Vagina (tissue), 2 donors: ENCODE data around the gene ZNF775. TPM values are rescaled to one million over a fixed set of nuclear protein-coding genes. Genes with fewer than 3 reads are reported as not detected.

Experiments used
- DNase-seq, 2 donors: peaks; one replicate each; pipeline ENCODE4 v3.0.0-alpha.2; 2017; ENCODE audit errors: extremely low spot score in 2 of 2
- H3K27ac ChIP-seq: fragments of 200-600 bp; sonication (generic); one replicate; pipeline ENCODE4 v1.5.1; 2019
- H3K27me3 ChIP-seq: fragments of 200-600 bp; sonication (generic); one replicate; pipeline ENCODE4 v1.5.1; 2019
- H3K36me3 ChIP-seq, 2 donors: fragments of 200-600 bp; sonication (generic); one replicate each; pipeline ENCODE4 v1.5.1; 2017 to 2019
- H3K4me1 ChIP-seq: fragments of 200-600 bp; sonication (generic); one replicate; pipeline ENCODE4 v1.5.1; 2019
- H3K4me3 ChIP-seq, 2 donors: fragments of 200-600 bp; sonication (generic); 1 replicate in 1 of 2; 2 replicates in 1 of 2; pipeline ENCODE4 v1.5.1; 2016 to 2019
- H3K9me3 ChIP-seq: fragments of 200-600 bp; sonication (generic); one replicate; pipeline ENCODE4 v1.5.1; 2019
- CTCF ChIP-seq, 3 experiments: fragments of 450-650 bp in 2 of 3; fragments of 200-600 bp in 1 of 3; sonication (generic) in 1 of 3; IDR thresholded peaks; one replicate each; pipeline ENCODE4 v1.5.1; 2017 to 2019; ENCODE audit warnings: antibody characterized with exemption in 3 of 3, mild to moderate bottlenecking in 2 of 3, moderate library complexity in 2 of 3
- POLR2A ChIP-seq, 2 donors: fragments of 450-650 bp; IDR thresholded peaks; one replicate each; pipeline ENCODE4 v1.6.1; 2017; ENCODE audit warnings: antibody characterized with exemption in 2 of 2, mild to moderate bottlenecking in 2 of 2, moderate library complexity in 2 of 2
- POLR2AphosphoS5 ChIP-seq, 2 donors: sonication (generic); formaldehyde crosslinking; IDR thresholded peaks; one replicate each; pipeline ENCODE4 v1.9.0; 2017; ENCODE audit warnings: antibody characterized with exemption in 2 of 2, mild to moderate bottlenecking in 2 of 2, low read depth in 1 of 2; ENCODE audit not compliant: insufficient read depth in 1 of 2
- intact Hi-C: fragments of 100-400 bp; cut with DNase I; formaldehyde crosslinking; loops from one replicate; pipeline ENCODE4 v1.15.1; 2023
- total RNA-seq: library from RNA; depleted of rRNA; stranded (reverse); fragments of >200 nt; gene quantifications from one replicate; pipeline ENCODE4 v1.2.3, GENCODE V29; 2016

ZNF775 gene
- total RNA-seq, 1 donor from 2014 or later, result 4.4 TPM

DNA sequence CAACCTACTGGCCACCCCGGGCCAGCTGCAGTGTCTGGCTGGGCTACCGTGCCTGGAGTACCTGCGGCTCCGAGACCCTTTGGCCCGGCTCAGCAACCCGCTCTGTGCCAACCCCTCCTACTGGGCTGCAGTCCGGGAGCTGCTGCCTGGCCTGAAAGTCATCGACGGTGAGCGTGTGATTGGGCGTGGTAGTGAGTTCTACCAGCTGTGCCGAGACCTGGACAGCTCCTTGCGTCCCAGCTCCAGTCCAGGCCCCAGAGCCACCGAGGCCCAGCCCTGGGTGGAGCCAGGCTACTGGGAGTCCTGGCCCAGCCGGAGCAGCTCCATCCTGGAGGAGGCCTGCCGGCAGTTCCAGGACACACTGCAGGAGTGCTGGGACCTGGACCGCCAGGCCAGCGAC, 42.0 kb upstream of the ZNF775 start:
- no peak for DNase-seq
- Histone ChIP-seq H3K36me3 (no peaks in the 10 kb centered on the region), H3K9me3 (no peaks in the 10 kb centered on the region), H3K27ac (peak overlapping the region; percentile 90), H3K27me3 (no peaks in the 10 kb centered on the region), H3K4me1 (peaks cover 53% of the 10 kb centered on the region), H3K4me3 (no peak overlapping the region)
- TF ChIP-seq POLR2A (IDR thresholded peaks at IDR 0.05), result no peak
- no peak for TF ChIP-seq CTCF (IDR thresholded peaks at IDR 0.05)
- TF ChIP-seq POLR2AphosphoS5 (IDR thresholded peaks at IDR 0.05; ENCODE audit: insufficient read depth in 1 of 2, low read depth in 1 of 2), result no peak
- intact Hi-C loops, result no loop called here

DNA sequence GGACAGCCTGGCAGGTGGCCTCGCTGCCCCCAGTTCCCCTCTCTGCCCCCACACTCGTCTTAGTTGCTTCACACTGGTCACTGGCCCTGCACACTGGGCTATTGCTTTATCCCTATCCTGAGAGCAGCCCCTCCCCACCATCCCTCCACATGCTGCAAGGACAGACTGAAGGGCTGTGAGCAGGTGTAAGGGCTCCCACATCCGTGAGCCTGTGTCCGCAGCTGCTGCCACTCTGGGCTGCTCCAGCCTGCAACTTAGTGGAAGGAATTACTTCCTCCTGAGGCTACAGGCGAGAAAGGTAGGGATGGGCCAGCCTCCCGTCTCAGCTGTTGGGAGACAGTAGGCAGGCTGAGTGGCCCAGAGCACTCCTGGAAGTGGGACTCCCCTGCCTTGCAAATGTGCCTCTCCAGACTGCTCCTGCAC, 41.5 kb upstream of the ZNF775 start:
- Histone ChIP-seq H3K4me3 (no peak overlapping the region), H3K4me1 (peaks cover 53% of the 10 kb centered on the region), H3K36me3 (no peaks in the 10 kb centered on the region), H3K27me3 (no peaks in the 10 kb centered on the region), H3K9me3 (no peaks in the 10 kb centered on the region), H3K27ac (peak overlapping the region; percentile 90)
- no peak for TF ChIP-seq POLR2AphosphoS5 (IDR thresholded peaks at IDR 0.05; ENCODE audit: insufficient read depth in 1 of 2, low read depth in 1 of 2)
- TF ChIP-seq CTCF (IDR thresholded peaks at IDR 0.05), result no peak
- no peak for TF ChIP-seq POLR2A (IDR thresholded peaks at IDR 0.05)
- intact Hi-C loops, result no loop called here
- no peak for DNase-seq

- H3K9me3 ChIP-seq, result no peaks in the 10 kb centered on the region
- peak overlapping the region; percentile 90 for H3K27ac ChIP-seq
- no peaks in the 10 kb centered on the region for H3K27me3 ChIP-seq
- TF ChIP-seq POLR2AphosphoS5 (IDR thresholded peaks at IDR 0.05; ENCODE audit: insufficient read depth in 1 of 2, low read depth in 1 of 2) (no peak), POLR2A (IDR thresholded peaks at IDR 0.05) (no peak), CTCF (IDR thresholded peaks at IDR 0.05) (no peak)
- peaks cover 53% of the 10 kb centered on the region for H3K4me1 ChIP-seq
- intact Hi-C loops, result no loop called here
- no peak overlapping the region for H3K4me3 ChIP-seq
- no peaks in the 10 kb centered on the region for H3K36me3 ChIP-seq
- no peak for DNase-seq
Measured at GRCh38 chr7:150338166-150338829, 40.8 kb upstream of the ZNF775 start.

GRCh38 chr7:150339409-150339809, 39.7 kb upstream of the ZNF775 start:
- H3K36me3 ChIP-seq, result no peaks in the 10 kb centered on the region
- no peak for DNase-seq
- intact Hi-C loops, result no loop called here
- H3K4me3 ChIP-seq, result peak overlapping the region; percentile 65 to 69
- peak overlapping the region; percentile 90 for H3K27ac ChIP-seq
- no peaks in the 10 kb centered on the region for H3K9me3 ChIP-seq
- H3K27me3 ChIP-seq, result no peaks in the 10 kb centered on the region
- H3K4me1 ChIP-seq, result peaks cover 53% of the 10 kb centered on the region
- TF ChIP-seq CTCF (IDR thresholded peaks at IDR 0.05), result no peak

- no peak for DNase-seq
- H3K27me3 ChIP-seq, result no peaks in the 10 kb centered on the region
- TF ChIP-seq POLR2A (IDR thresholded peaks at IDR 0.05), result no peak
- peak in 1 of 2 donors; percentile 36 for TF ChIP-seq POLR2AphosphoS5 (IDR thresholded peaks at IDR 0.05; ENCODE audit: insufficient read depth in 1 of 2, low read depth in 1 of 2)
- peak in 1 of 3 experiments; percentile 4 for TF ChIP-seq CTCF (IDR thresholded peaks at IDR 0.05)
- peaks cover 48% of the 10 kb centered on the region for H3K4me1 ChIP-seq
- intact Hi-C loops, result no loop called here
- H3K4me3 ChIP-seq, result peak overlapping the region; percentile 65 to 69
- H3K27ac ChIP-seq, result peak overlapping the region; percentile 90
- no peaks in the 10 kb centered on the region for H3K9me3 ChIP-seq
- H3K36me3 ChIP-seq, result no peaks in the 10 kb centered on the region
Measured at GRCh38 chr7:150340024-150340749, 38.9 kb upstream of the ZNF775 start.
